Endothelial cell of umbilical vein (primary cell): ENCODE measurements around the gene SPATS1.

Experiments used
- CTCF ChIP-seq, 2 donors: IDR thresholded peaks; 1 replicate in 1 of 2; 2 replicates in 1 of 2; pipeline ENCODE4 v1.5.1; 2011; ENCODE audit warnings: low read length in 2 of 2, mild to moderate bottlenecking in 2 of 2, moderate library complexity in 2 of 2, control low read depth in 1 of 2, inconsistent platforms in 1 of 2, low read depth in 1 of 2; ENCODE audit not compliant: insufficient read depth in 1 of 2; ENCODE audit errors: extremely low read depth in 1 of 2
- EZH2 ChIP-seq: IDR thresholded peaks from 2 replicates; pipeline ENCODE4 v1.6.1; 2012; ENCODE audit warnings: borderline replicate concordance, low read depth, mild to moderate bottlenecking, moderate library complexity, low read length, inconsistent platforms; ENCODE audit not compliant: severe bottlenecking
- FOS ChIP-seq: IDR thresholded peaks from 2 replicates; pipeline ENCODE4 v1.6.1; 2011; ENCODE audit warnings: mild to moderate bottlenecking, low read length, moderate library complexity, borderline replicate concordance; ENCODE audit not compliant: insufficient read depth
- JUN ChIP-seq: IDR thresholded peaks from 2 replicates; pipeline ENCODE4 v1.6.1; 2011; ENCODE audit warnings: borderline replicate concordance, low read depth; ENCODE audit not compliant: insufficient read length, insufficient read depth
- POLR2A ChIP-seq: IDR thresholded peaks from 2 replicates; pipeline ENCODE4 v1.6.1; 2012; ENCODE audit warnings: low read depth, mild to moderate bottlenecking, control low read depth, low read length
- POLR2AphosphoS5 ChIP-seq: IDR thresholded peaks from 2 replicates; pipeline ENCODE4 v1.6.1; 2012; ENCODE audit warnings: low read depth, mild to moderate bottlenecking, control low read depth, low read length, moderate library complexity; ENCODE audit not compliant: insufficient read depth

GRCh38 chr6:44300292-44300823 is 42.1 kb upstream of the SPATS1 start:
- TF ChIP-seq POLR2A (no peak), POLR2AphosphoS5 (no peak), CTCF (IDR thresholded peaks at IDR 0.05; ENCODE audit: extremely low read depth in 1 of 2, insufficient read depth in 1 of 2, low read depth in 1 of 2, low read length in 2 of 2) (no peak), EZH2 (no peak), FOS (no peak), JUN (no peak)
